HG03159 (cell line): ENCODE results near the gene ZNF30.
"Not testable (repeated sequence)": the region's sequence is repeated elsewhere in the genome, so short reads cannot be mapped to it uniquely, and the experiment has no call there.

ENCODE experiments used
- ATAC-seq: cut with Tn5 transposase; IDR thresholded peaks from one replicate; pipeline ENCODE4 v1.9.1; 2021; ENCODE audit warnings: mild to moderate bottlenecking, moderate library complexity; ENCODE audit not compliant: unreplicated experiment

The ZNF30 gene

GRCh38 chr19:34960103-34960805, 33.6 kb downstream of the ZNF30 start:
- no peak for ATAC-seq

- no peak for ATAC-seq
These were observed 34.4 kb downstream of the ZNF30 start for GRCh38 chr19:34960940-34961679.

GRCh38 chr19:34961775-34962686, 35.3 kb downstream of the ZNF30 start:
- ATAC-seq = no peak

- no peak for ATAC-seq
These were observed 36.2 kb downstream of the ZNF30 start for GRCh38 chr19:34962687-34963572.

GRCh38 chr19:34963573-34964406, 37.1 kb downstream of the ZNF30 start, which contains the start of gene ZNF792:
TSS of gene ZNF792 (minus strand) at chr19:34964229. CDS start at chr19:34963662, 567 bp downstream.
- ATAC-seq = peak; percentile 57

GRCh38 chr19:34964598-34964997, 37.9 kb downstream of the ZNF30 start:
- no peak for ATAC-seq

GRCh38 chr19:34965505-34965904, 38.8 kb downstream of the ZNF30 start:
- ATAC-seq = not testable (repeated sequence)

- ATAC-seq = no peak
These were observed 40.8 kb downstream of the ZNF30 start for GRCh38 chr19:34967551-34967950.

- ATAC-seq = no peak
These were observed 43.0 kb downstream of the ZNF30 start for GRCh38 chr19:34969721-34970120.

GRCh38 chr19:34970185-34970780, 43.6 kb downstream of the ZNF30 start:
- ATAC-seq = not testable (repeated sequence)

GRCh38 chr19:34972163-34972705, 45.5 kb downstream of the ZNF30 start:
- no peak for ATAC-seq

GRCh38 chr19:34974646-34975045, 47.9 kb downstream of the ZNF30 start:
- ATAC-seq = no peak

- ATAC-seq = no peak
These were observed 48.4 kb downstream of the ZNF30 start for GRCh38 chr19:34975056-34975455.

GRCh38 chr19:34976611-34977010, 49.9 kb downstream of the ZNF30 start:
- ATAC-seq = no peak

- ATAC-seq = no peak
These were observed 53.3 kb downstream of the ZNF30 start for GRCh38 chr19:34979819-34980640.

GRCh38 chr19:34982275-34982674, 55.6 kb downstream of the ZNF30 start:
- ATAC-seq = no peak

- no peak for ATAC-seq
These were observed 57.1 kb downstream of the ZNF30 start for GRCh38 chr19:34983786-34984185.

- ATAC-seq = no peak
These were observed 57.6 kb downstream of the ZNF30 start for GRCh38 chr19:34984287-34984686.
